Measurements from ENCODE around the gene PAXIP1.

GRCh38 chr7:154906201-154906600 lies 96.7 kb downstream of the PAXIP1 start:
- TF ChIP-seq EZH2 (optimal IDR thresholded peaks at IDR 0.05; ENCODE audit: low read depth, low read length) (no peak), CTCF (IDR thresholded peaks at IDR 0.05; ENCODE audit: low read length) (no peak)

Data from MM.1S (cell line).